ENCODE results near the gene JAKMIP2. TPM values are rescaled to one million over a fixed set of nuclear protein-coding genes. Genes with fewer than 3 reads are reported as not detected.
"Not testable (repeated sequence)": the region's sequence is repeated elsewhere in the genome, so short reads cannot be mapped to it uniquely, and the experiment has no call there.

JAKMIP2 gene
- 1 to 10 TPM in 1 of 2 donors, under 1 TPM in 1; 0.73 to 4.4 TPM for total RNA-seq
- 10 to 100 TPM in 3 of 6 donors, 1 to 10 TPM in 3; 4.5 to 11.7 (median 10.4) TPM for polyA plus RNA-seq (ENCODE audit: insufficient read length in 6 of 6)
- long read RNA-seq, donor 1 = 0 reads
- long read RNA-seq, donor 2, partial matches to known transcripts = 4,766 of 4,865 reads
- long read RNA-seq, donor 2, other reads (novel, unspliced or antisense) = 99 of 4,865 reads
- long read RNA-seq, donor 3, partial matches to known transcripts = 2,748 of 2,799 reads
- long read RNA-seq, donor 3, other reads (novel, unspliced or antisense) = 51 of 2,799 reads
- long read RNA-seq, donor 4, partial matches to known transcripts = 1 of 1 reads
- long read RNA-seq, donor 4, other reads (novel, unspliced or antisense) = 0 of 1 reads
- long read RNA-seq, donor 5 = 0 reads
- long read RNA-seq, donor 6 = 0 reads
- long read RNA-seq, donor 7 = 0 reads
- long read RNA-seq, donor 8 = 0 reads
- long read RNA-seq, donor 9 = 0 reads
- long read RNA-seq, donor 10, partial matches to known transcripts = 1 of 1 reads
- long read RNA-seq, donor 10, other reads (novel, unspliced or antisense) = 0 of 1 reads
- long read RNA-seq, donor 11, full-length matches to known transcripts = 2 of 7 reads
- long read RNA-seq, donor 11, partial matches to known transcripts = 5 of 7 reads
- long read RNA-seq, donor 11, other reads (novel, unspliced or antisense) = 0 of 7 reads
- long read RNA-seq, donor 12 = 0 reads

DNA sequence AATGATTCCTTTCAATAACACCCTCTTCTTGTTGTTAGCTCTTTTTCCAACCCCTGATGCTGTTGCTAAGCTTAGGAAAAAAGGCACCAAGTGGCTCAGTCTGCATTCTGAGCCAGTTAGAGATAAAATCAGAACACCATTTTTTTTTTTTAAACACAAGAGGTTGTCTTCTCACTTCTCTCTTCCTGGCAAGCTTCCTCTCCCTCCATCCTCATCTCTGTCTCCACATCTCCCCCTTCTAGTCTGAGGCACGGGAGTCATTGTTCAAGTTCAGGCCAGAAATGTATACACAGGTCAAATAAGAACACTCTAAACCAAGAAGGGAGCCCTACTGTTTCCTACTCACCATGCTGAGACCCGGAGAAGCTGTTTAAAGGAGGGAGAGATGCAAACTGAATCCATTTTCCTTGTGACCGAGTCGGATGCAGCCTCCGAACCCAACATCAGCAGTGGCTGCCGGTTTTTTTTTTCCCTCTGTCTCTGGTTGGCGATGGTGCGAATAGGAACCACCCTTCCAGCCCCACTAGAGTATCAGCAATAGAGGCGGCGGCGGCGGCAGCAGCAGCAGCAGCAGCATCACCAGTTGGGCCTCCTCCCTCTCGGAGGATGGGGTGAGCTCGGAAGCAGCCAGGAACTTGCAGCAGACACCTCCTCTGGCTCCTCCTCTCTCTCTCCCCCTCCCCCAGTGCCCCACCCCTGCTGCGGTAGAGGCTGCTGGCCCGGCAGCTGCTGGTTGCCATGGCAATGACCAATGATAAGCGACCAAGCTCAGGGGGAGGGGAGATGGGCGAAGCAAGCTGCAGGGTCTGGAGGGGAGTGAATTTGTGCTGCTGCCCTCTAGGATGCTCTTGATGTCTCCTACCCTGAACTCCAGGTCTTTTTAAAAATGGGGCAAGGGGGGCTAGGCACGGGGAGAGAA lies at the start of gene JAKMIP2:
Gene JAKMIP2, minus strand, starts transcription at position 619 of the 919 bp plus-strand sequence. CDS start 110,922 bp downstream, outside the sequence.
- DNase-seq (peak; percentile 44 to 89 (median 80)), ATAC-seq (peak; percentile 56)
- intact Hi-C loops (cut with DNase I) = no loop called here
- Histone ChIP-seq H3K27me3 (peaks cover 0 to 15% of the 10 kb centered on the region in 2 donors), H3K4me1 (peaks cover 0 to 7% of the 10 kb centered on the region in 2 donors), H3K27ac (no peak within 1 kb of the TSS), H3K36me3 (no peaks in the 10 kb centered on the region), H3K4me3 (peak within 1 kb of the TSS in 1 of 2 donors; percentile 36), H3K9me3 (no peaks in the 10 kb centered on the region)
- TF ChIP-seq, protein P1, sequence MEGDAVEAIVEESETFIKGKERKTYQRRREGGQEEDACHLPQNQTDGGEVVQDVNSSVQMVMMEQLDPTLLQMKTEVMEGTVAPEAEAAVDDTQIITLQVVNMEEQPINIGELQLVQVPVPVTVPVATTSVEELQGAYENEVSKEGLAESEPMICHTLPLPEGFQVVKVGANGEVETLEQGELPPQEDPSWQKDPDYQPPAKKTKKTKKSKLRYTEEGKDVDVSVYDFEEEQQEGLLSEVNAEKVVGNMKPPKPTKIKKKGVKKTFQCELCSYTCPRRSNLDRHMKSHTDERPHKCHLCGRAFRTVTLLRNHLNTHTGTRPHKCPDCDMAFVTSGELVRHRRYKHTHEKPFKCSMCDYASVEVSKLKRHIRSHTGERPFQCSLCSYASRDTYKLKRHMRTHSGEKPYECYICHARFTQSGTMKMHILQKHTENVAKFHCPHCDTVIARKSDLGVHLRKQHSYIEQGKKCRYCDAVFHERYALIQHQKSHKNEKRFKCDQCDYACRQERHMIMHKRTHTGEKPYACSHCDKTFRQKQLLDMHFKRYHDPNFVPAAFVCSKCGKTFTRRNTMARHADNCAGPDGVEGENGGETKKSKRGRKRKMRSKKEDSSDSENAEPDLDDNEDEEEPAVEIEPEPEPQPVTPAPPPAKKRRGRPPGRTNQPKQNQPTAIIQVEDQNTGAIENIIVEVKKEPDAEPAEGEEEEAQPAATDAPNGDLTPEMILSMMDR (IDR thresholded peaks at IDR 0.05) = no peak

DNA sequence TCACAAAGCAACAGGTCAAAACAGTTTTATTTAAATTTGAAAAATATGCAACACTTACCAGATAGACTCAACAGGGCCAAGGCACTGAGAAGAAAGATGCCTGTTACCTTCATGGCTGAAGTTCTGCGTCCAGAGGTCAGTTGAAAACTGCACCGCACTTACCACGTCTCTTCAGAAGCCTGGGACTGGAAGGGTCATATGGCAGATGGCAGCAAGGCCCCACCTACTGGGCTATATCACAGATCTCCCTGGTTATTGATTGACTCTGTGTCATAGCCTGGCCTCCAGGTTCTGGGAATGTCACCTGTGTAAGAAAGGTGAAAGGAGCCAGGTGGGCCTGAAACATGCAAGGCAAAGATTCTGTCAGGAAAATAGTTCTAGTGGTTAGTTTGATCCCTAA lies 48.9 kb upstream of the JAKMIP2 start, which contains the start of gene SPINK1:
Gene SPINK1, minus strand, starts transcription at position 207 of the 400 bp plus-strand sequence. Its CDS starts 94 bp downstream, at position 113.
- Histone ChIP-seq H3K4me1 (no peaks in the 10 kb centered on the region), H3K36me3 (no peaks in the 10 kb centered on the region), H3K27me3 (no peaks in the 10 kb centered on the region), H3K27ac (no peak within 1 kb of the TSS), H3K9me3 (no peaks in the 10 kb centered on the region), H3K4me3 (no peak within 1 kb of the TSS)
- TF ChIP-seq, protein P1 (IDR thresholded peaks at IDR 0.05) = no peak
- DNase-seq = no peak
- intact Hi-C loops (cut with DNase I) = no loop called here
- ATAC-seq = no peak

DNA sequence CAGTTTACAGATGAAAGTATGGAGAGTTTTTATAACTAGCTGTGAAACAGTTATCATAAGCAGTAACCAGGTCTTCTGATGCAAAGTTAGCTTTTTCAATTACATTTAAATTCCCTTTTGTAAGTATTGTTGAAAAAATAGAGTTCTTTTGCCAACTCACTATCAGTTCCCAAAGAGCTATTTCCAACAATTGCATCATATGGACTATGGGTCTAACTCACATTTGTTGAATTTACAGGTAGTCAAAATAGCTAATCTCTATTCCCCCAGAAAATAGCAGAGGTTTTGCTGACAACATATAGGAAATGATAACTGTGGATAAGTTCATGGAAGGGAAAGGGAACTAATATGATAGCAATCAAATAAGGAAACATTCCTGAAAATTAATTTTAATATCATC lies 47.5 kb upstream of the JAKMIP2 start:
- no peak overlapping the region for H3K4me3 ChIP-seq
- H3K4me1 ChIP-seq = no peaks in the 10 kb centered on the region
- no peaks in the 10 kb centered on the region for H3K36me3 ChIP-seq
- TF ChIP-seq, protein P1 (IDR thresholded peaks at IDR 0.05) = no peak
- intact Hi-C loops (cut with DNase I) = no loop called here
- H3K9me3 ChIP-seq = no peaks in the 10 kb centered on the region
- no peak for ATAC-seq
- no peak for DNase-seq
- H3K27me3 ChIP-seq = no peaks in the 10 kb centered on the region
- H3K27ac ChIP-seq = no peak overlapping the region

DNA sequence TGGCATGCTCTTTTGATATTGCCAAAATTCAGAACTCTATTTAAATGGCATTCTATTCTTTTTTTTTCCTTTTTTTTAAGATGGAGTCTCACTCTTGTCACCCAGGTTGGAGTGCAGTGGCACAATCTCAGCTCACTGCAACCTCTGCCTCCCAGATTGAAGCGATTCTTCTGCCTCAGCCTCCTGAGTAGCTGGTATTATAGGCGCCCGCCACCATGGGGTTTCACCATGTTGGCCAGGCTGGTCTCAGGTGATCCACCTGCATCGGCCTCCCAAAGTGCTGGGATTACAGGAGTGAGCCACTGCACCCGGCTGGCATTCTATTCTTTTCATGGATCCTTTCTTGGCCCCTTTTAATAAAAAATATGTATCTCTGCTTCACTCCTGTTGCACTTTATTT lies 44.5 kb upstream of the JAKMIP2 start:
- H3K4me3 ChIP-seq; ATAC-seq; H3K27ac ChIP-seq; H3K27me3 ChIP-seq; intact Hi-C loops (cut with DNase I); H3K9me3 ChIP-seq; H3K36me3 ChIP-seq; H3K4me1 ChIP-seq; DNase-seq: not testable (repeated sequence)

DNA sequence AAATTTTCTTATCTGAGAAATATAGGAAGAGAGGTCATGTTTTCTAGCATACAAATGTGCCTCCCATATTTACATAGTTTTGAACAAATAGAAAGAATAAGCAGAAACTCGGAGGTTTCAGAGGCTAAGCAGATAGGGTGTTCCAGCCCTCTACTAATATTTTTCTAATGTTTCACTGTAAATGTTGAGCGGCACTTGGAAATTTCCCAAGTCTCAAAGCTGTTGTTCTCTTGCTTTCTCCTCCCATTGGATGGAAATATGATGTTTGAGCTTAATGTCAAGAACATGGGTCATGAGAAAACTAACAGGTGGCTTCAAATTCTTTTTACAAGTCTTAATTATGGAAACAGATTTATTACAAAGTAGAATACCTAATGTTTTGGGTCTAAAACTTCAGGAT lies 43.8 kb upstream of the JAKMIP2 start:
- H3K27ac ChIP-seq = no peak overlapping the region
- H3K4me1 ChIP-seq = no peaks in the 10 kb centered on the region
- no peak for ATAC-seq
- TF ChIP-seq, protein P1 (IDR thresholded peaks at IDR 0.05) = no peak
- no peak overlapping the region for H3K4me3 ChIP-seq
- no peaks in the 10 kb centered on the region for H3K9me3 ChIP-seq
- no peaks in the 10 kb centered on the region for H3K36me3 ChIP-seq
- H3K27me3 ChIP-seq = no peaks in the 10 kb centered on the region
- intact Hi-C loops (cut with DNase I) = no loop called here
- DNase-seq = peak in 1 of 4 donors; percentile 44

Measured in left lung (tissue), 14 donors.